K562 (cell line): ENCODE measurements around the gene NDUFA7. TPM values are rescaled to one million over a fixed set of nuclear protein-coding genes. Genes with fewer than 3 reads are reported as not detected.

ENCODE experiments used
- ATAC-seq: fragments of 200-7000 bp; cut with Tn5 transposase; 3 replicates; pipeline ENCODE4 v1.9.1; 2020; ENCODE audit warnings: moderate library complexity
- BruUV-seq: library from RNA; stranded (reverse); fragments of 400-500 nt; replicated peaks from 2 replicates; lab custom pipeline; 2021; lab: Mats Ljungman, UMichigan
- CTCF ChIA-PET: fragments of 300-600 bp; formaldehyde crosslinking; extraction: SDS; loops from one replicate; lab custom pipeline; 2021; ENCODE audit warnings: low intra/inter-chr PET ratio; lab: Yijun Ruan, JAX
- POLR2A ChIA-PET: fragments of 300-600, 350-650 bp; sonication (Branson Sonifier 250); formaldehyde crosslinking; extraction: SDS; loops from one replicate; lab custom pipeline; 2021; ENCODE audit warnings: antibody characterized with exemption, inconsistent platforms; lab: Yijun Ruan, JAX
- DNase-seq, 4 experiments: peaks; one replicate each; pipeline versions ENCODE4 v3.0.0 to v3.0.0-alpha.2; 2011 to 2018; ENCODE audit warnings: low spot score in 3 of 4, mixed read lengths in 3 of 4; ENCODE audit errors: extremely low read depth in 1 of 4
- FAIRE-seq: peaks from 2 replicates; lab custom pipeline; 2011; peaks lifted over from hg19 to GRCh38; lab: Jason Lieb, UNC
- H2AFZ ChIP-seq: 2 replicates; pipeline ENCODE4 v1.6.0; 2011; ENCODE audit warnings: low read depth, low read length, control low read depth, inconsistent platforms
- H3K27ac ChIP-seq: fragments of 200-600 bp; 3 replicates; pipeline ENCODE4 v1.8.0; 2011; ENCODE audit warnings: low read depth, mild to moderate bottlenecking, control low read depth, inconsistent platforms, low read length, moderate library complexity, mixed read lengths; ENCODE audit errors: extremely low read depth
- H3K27me3 ChIP-seq, 2 experiments: fragments of 300-600 bp in 1 of 2; 2 replicates in 1 of 2; 3 replicates in 1 of 2; pipeline versions ENCODE4 v1.6.0 to v1.8.0; 2011; ENCODE audit warnings: inconsistent platforms in 2 of 2, low read length in 2 of 2, mild to moderate bottlenecking in 1 of 2, mixed read lengths in 1 of 2, moderate library complexity in 1 of 2; ENCODE audit not compliant: control insufficient read depth in 2 of 2, insufficient read depth in 2 of 2
- H3K36me3 ChIP-seq: fragments of 300-600 bp; 3 replicates; pipeline ENCODE4 v1.8.0; 2011; ENCODE audit warnings: mild to moderate bottlenecking, low read length, inconsistent platforms; ENCODE audit not compliant: control insufficient read depth, insufficient read depth
- H3K4me1 ChIP-seq, 2 experiments: fragments of 200-600 bp in 1 of 2; replicated peaks in 1 of 2; 2 replicates in 1 of 2; 3 replicates in 1 of 2; pipeline versions ENCODE4 v1.5.1 to v1.8.0; 2011; ENCODE audit warnings: inconsistent platforms in 2 of 2, low read length in 2 of 2, mild to moderate bottlenecking in 1 of 2, mixed read lengths in 1 of 2, moderate library complexity in 1 of 2; ENCODE audit not compliant: control insufficient read depth in 2 of 2, insufficient read depth in 2 of 2
- H3K4me2 ChIP-seq: 2 replicates; pipeline ENCODE4 v1.6.1; 2011; ENCODE audit warnings: low read length, control low read depth, inconsistent platforms, mixed read lengths; ENCODE audit not compliant: insufficient read depth
- H3K4me3 ChIP-seq: fragments of 200-600 bp; sonication (generic), shearing (Covaris generic); 2 replicates; pipeline ENCODE4 v1.5.1; 2016; ENCODE audit warnings: control low read depth, inconsistent platforms
- H3K79me2 ChIP-seq: fragments of 200-600 bp; 3 replicates; pipeline ENCODE4 v1.8.0; 2011; ENCODE audit warnings: low read length, inconsistent platforms; ENCODE audit not compliant: control insufficient read depth, insufficient read depth
- H3K9ac ChIP-seq, 2 experiments: 2 replicates each; pipeline versions ENCODE4 v1.6.0 to v1.6.1; 2011; ENCODE audit warnings: low read depth in 2 of 2, low read length in 2 of 2, control low read depth in 1 of 2, inconsistent platforms in 1 of 2, mild to moderate bottlenecking in 1 of 2, mixed read lengths in 1 of 2; ENCODE audit not compliant: insufficient read depth in 1 of 2
- H3K9me1 ChIP-seq: one replicate; pipeline ENCODE4 v1.6.0; 2011; ENCODE audit warnings: inconsistent platforms, mild to moderate bottlenecking, low read length, moderate library complexity; ENCODE audit not compliant: control insufficient read depth, insufficient read depth
- H3K9me3 ChIP-seq: replicated peaks from 2 replicates; pipeline ENCODE4 v1.5.1; 2011; ENCODE audit warnings: low read depth, low read length, inconsistent platforms; ENCODE audit not compliant: control insufficient read depth, insufficient read depth
- H4K20me1 ChIP-seq: replicated peaks from 2 replicates; pipeline ENCODE4 v1.6.1; 2011; ENCODE audit warnings: low read length, inconsistent platforms, mixed read lengths; ENCODE audit not compliant: control insufficient read depth, insufficient read depth
- MCM2 ChIP-seq: fragments of 450-650 bp; IDR thresholded peaks from 2 replicates; pipeline ENCODE4 v1.6.1; 2017; ENCODE audit warnings: low read depth, mild to moderate bottlenecking
- WGBS: fragments of 100-300 bp; shearing (Covaris generic); methylation state at CpG from one replicate; pipeline ENCODE4 v1.1.6; 2016; ENCODE audit warnings: low coverage, mixed read lengths; ENCODE audit not compliant: insufficient coverage; ENCODE audit errors: missing lambda C conversion rate; 5-methylcytosine and 5-hydroxymethylcytosine counted together
- in situ Hi-C: fragments of 300-500 bp; cut with MboI; formaldehyde crosslinking; loops from 4 replicates; pipeline ENCODE4 v1.15.0; 2018; ENCODE audit warnings: inconsistent platforms, mixed read lengths
- intact Hi-C: fragments of 100-400 bp; cut with micrococcal nuclease; formaldehyde crosslinking; loops from 2 replicates; pipeline ENCODE4 v1.14.2; 2022
- polyA plus RNA-seq, 8 experiments: library from polyadenylated mRNA; depleted of rRNA in 4 of 8; stranded (reverse) in 5 of 8; unstranded in 3 of 8; fragments of >200 nt; fragmentation: Nextera tagmentation in 2 of 8; fragmentation: Illumina TruSeq in 1 of 8; extraction: Ambion mirVana in 2 of 8; extraction: Trizol in 1 of 8; gene quantifications; 2 replicates each; pipeline versions ENCODE4 v1.2.1 to v1.2.3, GENCODE V29; 2011 to 2014; ENCODE audit warnings: inconsistent platforms in 1 of 8, missing spikeins in 1 of 8
- total RNA-seq, 7 experiments: library from RNA; depleted of rRNA in 6 of 7; stranded (reverse); fragments of >200 nt in 6 of 7; fragmentation: Illumina TruSeq in 2 of 7; extraction: Trizol in 2 of 7; gene quantifications; 2 replicates each; pipeline versions ENCODE4 v1.2.1 to v1.2.3, GENCODE V29; 2011 to 2021; ENCODE audit warnings: low replicate concordance in 1 of 7
- TF ChIP-seq, protein P1 (sequence below): sonication (generic); formaldehyde crosslinking; IDR thresholded peaks from 2 replicates; pipeline ENCODE4 v1.8.0; 2022; ENCODE audit warnings: missing genetic modification reagents, mild to moderate bottlenecking, moderate library complexity, borderline replicate concordance
- TF ChIP-seq, protein P2 (sequence below): fragments of 450-650 bp; conservative IDR thresholded peaks from 2 replicates; pipeline ENCODE4 v1.6.1; 2016; ENCODE audit warnings: missing genetic modification characterization, low read depth, mild to moderate bottlenecking, control low read depth, missing compliant biosample characterization

NDUFA7 gene
- total and polyA plus RNA-seq, 9 of the 15 experiments (the other 6 are each of a cell fraction or from before 2014, with no cell fraction given) = 70.8 to 348 (median 142) TPM

GRCh38 chr19:8331263-8331845, 10.2 kb upstream of the NDUFA7 start:
- Histone ChIP-seq H3K4me2 (no peak overlapping the region), H2AFZ (no peak overlapping the region), H3K4me1 (peaks cover 0 to 34% of the 10 kb centered on the region in 2 experiments; a peak in 3 of 5 replicates), H3K79me2 (no peaks in the 10 kb centered on the region), H3K27ac (no peak overlapping the region), H4K20me1 (no peaks in the 10 kb centered on the region), H3K9ac (peak overlapping the region in 1 of 2 experiments; percentile 78; a peak in 1 of 4 replicates), H3K36me3 (no peaks in the 10 kb centered on the region), H3K4me3 (no peak overlapping the region), H3K9me3 (no peaks in the 10 kb centered on the region), H3K9me1 (no peaks in the 10 kb centered on the region), H3K27me3 (peaks cover 13 to 33% of the 10 kb centered on the region in 2 experiments; a peak in 3 of 5 replicates)
- DNase-seq = no peak
- CTCF ChIA-PET = no interaction called here
- intact Hi-C loops = no loop called here
- WGBS = 29% methylated on average over 8 of the region's 8 CpGs
- no peak for FAIRE-seq
- POLR2A ChIA-PET = interaction anchor here (1.0 to 2.0 kb wide), 2 partner anchors 8 to 10 kb away, joined by 4 to 12 read pairs; partner anchors contain the start of genes NDUFA7 and RPS28
- no TSS peak for BruUV-seq
- no peak for ATAC-seq
- in situ Hi-C loops = no loop called here
- TF ChIP-seq, protein P1, sequence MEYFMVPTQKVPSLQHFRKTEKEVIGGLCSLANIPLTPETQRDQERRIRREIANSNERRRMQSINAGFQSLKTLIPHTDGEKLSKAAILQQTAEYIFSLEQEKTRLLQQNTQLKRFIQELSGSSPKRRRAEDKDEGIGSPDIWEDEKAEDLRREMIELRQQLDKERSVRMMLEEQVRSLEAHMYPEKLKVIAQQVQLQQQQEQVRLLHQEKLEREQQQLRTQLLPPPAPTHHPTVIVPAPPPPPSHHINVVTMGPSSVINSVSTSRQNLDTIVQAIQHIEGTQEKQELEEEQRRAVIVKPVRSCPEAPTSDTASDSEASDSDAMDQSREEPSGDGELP (CRISPR knock-in tag) = 0 out of 2 replicates have a peak, but pooled peaks have one; percentile 14
- TF ChIP-seq MCM2 = no peak
- TF ChIP-seq, protein P2, sequence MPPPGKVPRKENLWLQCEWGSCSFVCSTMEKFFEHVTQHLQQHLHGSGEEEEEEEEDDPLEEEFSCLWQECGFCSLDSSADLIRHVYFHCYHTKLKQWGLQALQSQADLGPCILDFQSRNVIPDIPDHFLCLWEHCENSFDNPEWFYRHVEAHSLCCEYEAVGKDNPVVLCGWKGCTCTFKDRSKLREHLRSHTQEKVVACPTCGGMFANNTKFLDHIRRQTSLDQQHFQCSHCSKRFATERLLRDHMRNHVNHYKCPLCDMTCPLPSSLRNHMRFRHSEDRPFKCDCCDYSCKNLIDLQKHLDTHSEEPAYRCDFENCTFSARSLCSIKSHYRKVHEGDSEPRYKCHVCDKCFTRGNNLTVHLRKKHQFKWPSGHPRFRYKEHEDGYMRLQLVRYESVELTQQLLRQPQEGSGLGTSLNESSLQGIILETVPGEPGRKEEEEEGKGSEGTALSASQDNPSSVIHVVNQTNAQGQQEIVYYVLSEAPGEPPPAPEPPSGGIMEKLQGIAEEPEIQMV (tag) = no peak
